Breast epithelium (tissue), 4 donors: ENCODE measurements around the gene MRPS10. TPM values are rescaled to one million over a fixed set of nuclear protein-coding genes. Genes with fewer than 3 reads are reported as not detected.
A peak's percentile ranks its signal among the peaks of the same experiment; 100 is the strongest.

Source experiments
- DNase-seq, 2 donors: peaks; one replicate each; pipeline ENCODE4 v3.0.0-alpha.2; 2019; ENCODE audit warnings: low spot score in 2 of 2
- H3K27ac ChIP-seq, 2 donors: fragments of 200-600 bp; sonication (generic) in 1 of 2; one replicate each; pipeline ENCODE4 v1.5.1; 2016 to 2019; ENCODE audit warnings: mild to moderate bottlenecking in 1 of 2
- H3K27me3 ChIP-seq, 2 donors: fragments of 200-600 bp; sonication (generic) in 1 of 2; one replicate each; pipeline versions ENCODE4 v1.5.1 to v1.6.0; 2017 to 2019; ENCODE audit warnings: control low read depth in 1 of 2, mild to moderate bottlenecking in 1 of 2
- H3K36me3 ChIP-seq: fragments of 200-600 bp; one replicate; pipeline ENCODE4 v1.5.1; 2019
- H3K4me1 ChIP-seq, 2 donors: fragments of 200-600 bp; sonication (generic); one replicate each; pipeline ENCODE4 v1.5.1; 2016 to 2019; ENCODE audit warnings: control low read depth in 1 of 2
- H3K4me3 ChIP-seq, 3 donors: fragments of 200-600 bp; sonication (generic); 1 replicate in 2 of 3; 2 replicates in 1 of 3; pipeline ENCODE4 v1.5.1; 2016 to 2019; ENCODE audit warnings: mild to moderate bottlenecking in 3 of 3, moderate library complexity in 2 of 3
- H3K9me3 ChIP-seq, 2 donors: fragments of 200-600 bp; sonication (generic) in 1 of 2; one replicate each; pipeline ENCODE4 v1.5.1; 2016 to 2019; ENCODE audit warnings: control low read depth in 1 of 2
- POLR2A ChIP-seq: fragments of 450-650 bp; IDR thresholded peaks from one replicate; pipeline ENCODE4 v1.6.1; 2016; ENCODE audit warnings: antibody characterized with exemption, mild to moderate bottlenecking, moderate library complexity
- POLR2AphosphoS5 ChIP-seq, 3 donors: sonication (generic); formaldehyde crosslinking; IDR thresholded peaks; one replicate each; pipeline ENCODE4 v1.6.1; 2017; ENCODE audit warnings: antibody characterized with exemption in 3 of 3
- intact Hi-C: fragments of 100-400 bp; cut with DNase I; formaldehyde crosslinking; loops from one replicate; pipeline ENCODE4 v1.15.1; 2023; ENCODE audit warnings: low total_unique reads
- total RNA-seq, 3 donors: library from RNA; depleted of rRNA; stranded (reverse); fragments of >200 nt; gene quantifications; one replicate each; pipeline ENCODE4 v1.1.0, GENCODE V29; 2016
- TF ChIP-seq, protein P1 (sequence below), 3 donors: fragments of 450-650 bp; IDR thresholded peaks; one replicate each; pipeline ENCODE4 v1.5.1; 2016 to 2017; ENCODE audit warnings: antibody characterized with exemption in 3 of 3, mild to moderate bottlenecking in 3 of 3, moderate library complexity in 3 of 3

MRPS10 gene
- total RNA-seq, 3 donors from 2014 or later, result 25.6 to 37.0 (median 33.4) TPM

DNA sequence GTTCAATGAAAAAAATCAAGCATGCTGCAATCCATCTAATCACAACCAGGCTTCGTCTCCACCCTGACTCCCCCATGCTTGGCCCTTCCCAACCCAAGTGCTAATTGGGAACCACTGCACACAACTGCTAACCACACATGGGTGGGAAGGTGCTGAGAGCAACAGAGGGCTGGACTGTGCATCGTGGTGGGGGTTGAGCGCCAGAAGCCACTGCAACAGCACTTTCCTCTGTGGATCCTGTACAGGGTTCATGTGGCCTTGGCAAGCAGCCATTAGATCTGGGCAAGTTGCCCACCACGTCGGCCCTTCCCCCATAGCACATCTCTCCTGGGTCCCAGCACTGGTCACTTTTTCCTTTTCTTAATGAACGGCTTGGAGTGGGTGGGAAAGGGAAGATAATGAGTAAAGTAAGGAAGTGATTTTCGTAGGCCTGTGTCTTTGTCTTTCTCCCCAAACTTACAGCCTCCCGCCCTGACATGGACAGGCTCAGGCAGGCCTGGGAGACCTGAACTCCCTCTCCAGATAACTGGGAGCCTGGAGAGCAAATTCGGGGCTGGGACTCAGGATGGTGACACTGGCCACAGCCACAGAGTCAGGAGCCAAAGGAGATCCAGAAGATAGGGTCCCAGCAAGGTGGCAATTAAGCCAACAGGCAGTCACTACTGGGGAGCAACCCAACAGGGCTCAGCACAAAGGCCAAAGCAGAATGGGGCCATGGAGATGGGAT is 34.4 kb upstream of the MRPS10 start:
- TF ChIP-seq POLR2AphosphoS5 (IDR thresholded peaks at IDR 0.05) (peak in 2 of 3 donors; percentile 14 to 55), POLR2A (no peak)
- TF ChIP-seq, protein P1, sequence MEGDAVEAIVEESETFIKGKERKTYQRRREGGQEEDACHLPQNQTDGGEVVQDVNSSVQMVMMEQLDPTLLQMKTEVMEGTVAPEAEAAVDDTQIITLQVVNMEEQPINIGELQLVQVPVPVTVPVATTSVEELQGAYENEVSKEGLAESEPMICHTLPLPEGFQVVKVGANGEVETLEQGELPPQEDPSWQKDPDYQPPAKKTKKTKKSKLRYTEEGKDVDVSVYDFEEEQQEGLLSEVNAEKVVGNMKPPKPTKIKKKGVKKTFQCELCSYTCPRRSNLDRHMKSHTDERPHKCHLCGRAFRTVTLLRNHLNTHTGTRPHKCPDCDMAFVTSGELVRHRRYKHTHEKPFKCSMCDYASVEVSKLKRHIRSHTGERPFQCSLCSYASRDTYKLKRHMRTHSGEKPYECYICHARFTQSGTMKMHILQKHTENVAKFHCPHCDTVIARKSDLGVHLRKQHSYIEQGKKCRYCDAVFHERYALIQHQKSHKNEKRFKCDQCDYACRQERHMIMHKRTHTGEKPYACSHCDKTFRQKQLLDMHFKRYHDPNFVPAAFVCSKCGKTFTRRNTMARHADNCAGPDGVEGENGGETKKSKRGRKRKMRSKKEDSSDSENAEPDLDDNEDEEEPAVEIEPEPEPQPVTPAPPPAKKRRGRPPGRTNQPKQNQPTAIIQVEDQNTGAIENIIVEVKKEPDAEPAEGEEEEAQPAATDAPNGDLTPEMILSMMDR (IDR thresholded peaks at IDR 0.05), result no peak
- intact Hi-C loops, result no loop called here
- H3K36me3 ChIP-seq, result no peaks in the 10 kb centered on the region

GRCh38 chr6:42251500-42251899 is 33.8 kb upstream of the MRPS10 start:
- TF ChIP-seq POLR2AphosphoS5 (IDR thresholded peaks at IDR 0.05) (no peak), POLR2A (no peak)
- TF ChIP-seq, protein P1 (IDR thresholded peaks at IDR 0.05), result no peak
- H3K27ac ChIP-seq, result peak overlapping the region in 1 of 2 donors; percentile 86
- intact Hi-C loops, result no loop called here
- no peak for DNase-seq
- no peak overlapping the region for H3K4me3 ChIP-seq
- no peaks in the 10 kb centered on the region for H3K9me3 ChIP-seq
- no peaks in the 10 kb centered on the region for H3K36me3 ChIP-seq
- H3K27me3 ChIP-seq, result no peaks in the 10 kb centered on the region
- H3K4me1 ChIP-seq, result peaks cover 0 to 5% of the 10 kb centered on the region in 2 donors

More for the DNA sequence above, 34.4 kb upstream of the MRPS10 start:
- no peak for DNase-seq
- H3K4me3 ChIP-seq, result peak overlapping the region in 1 of 3 donors; percentile 5
- H3K27ac ChIP-seq, result peak overlapping the region; percentile 54 to 86
- H3K4me1 ChIP-seq, result peaks cover 0 to 5% of the 10 kb centered on the region in 2 donors
- H3K27me3 ChIP-seq, result no peaks in the 10 kb centered on the region
- H3K9me3 ChIP-seq, result no peaks in the 10 kb centered on the region

DNA sequence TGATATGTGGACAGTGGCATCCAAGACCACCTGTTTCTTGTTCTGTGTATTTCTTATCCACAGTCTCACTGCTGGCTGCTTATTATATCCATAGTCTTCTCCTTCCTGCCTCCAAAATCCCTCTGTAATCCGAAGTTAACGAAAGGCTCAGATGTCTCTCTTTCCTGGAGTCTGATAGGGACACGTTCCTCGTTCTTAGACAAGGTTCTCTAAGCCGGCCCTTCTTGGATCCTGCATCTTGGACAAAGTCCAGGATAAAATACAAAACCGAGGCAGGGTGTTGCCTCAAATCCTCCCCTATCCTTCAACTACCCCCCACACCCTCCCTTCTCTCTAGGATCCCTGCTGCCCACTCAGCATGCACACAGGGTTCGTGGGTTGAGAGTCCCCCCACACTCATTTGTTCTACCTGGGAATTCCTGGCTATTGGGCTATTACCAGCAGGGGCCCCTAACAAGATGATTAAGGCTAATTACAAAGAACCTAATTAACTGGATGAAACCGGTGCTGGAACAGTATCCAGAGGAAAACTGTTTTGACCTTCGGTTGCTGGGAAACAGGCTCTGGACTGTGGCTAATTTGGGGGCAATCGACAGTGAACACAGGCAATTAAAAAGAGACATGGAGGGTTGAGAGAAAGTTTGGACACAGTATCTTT is 32.7 kb upstream of the MRPS10 start:
- Histone ChIP-seq H3K27me3 (no peaks in the 10 kb centered on the region), H3K27ac (peak overlapping the region in 1 of 2 donors; percentile 38), H3K9me3 (no peaks in the 10 kb centered on the region), H3K4me1 (peaks cover 0 to 5% of the 10 kb centered on the region in 2 donors), H3K4me3 (no peak overlapping the region), H3K36me3 (no peaks in the 10 kb centered on the region)
- TF ChIP-seq POLR2A (no peak), POLR2AphosphoS5 (IDR thresholded peaks at IDR 0.05) (no peak)
- TF ChIP-seq, protein P1 (IDR thresholded peaks at IDR 0.05), result no peak
- intact Hi-C loops, result no loop called here
- no peak for DNase-seq

- Histone ChIP-seq H3K9me3 (no peaks in the 10 kb centered on the region), H3K4me1 (peaks cover 0 to 5% of the 10 kb centered on the region in 2 donors), H3K4me3 (no peak overlapping the region), H3K27me3 (no peaks in the 10 kb centered on the region), H3K27ac (peak overlapping the region in 1 of 2 donors; percentile 43), H3K36me3 (no peaks in the 10 kb centered on the region)
- intact Hi-C loops, result no loop called here
- no peak for DNase-seq
- TF ChIP-seq POLR2A (no peak), POLR2AphosphoS5 (IDR thresholded peaks at IDR 0.05) (no peak)
- TF ChIP-seq, protein P1 (IDR thresholded peaks at IDR 0.05), result no peak
Measured at GRCh38 chr6:42249279-42249678, 31.6 kb upstream of the MRPS10 start.

DNA sequence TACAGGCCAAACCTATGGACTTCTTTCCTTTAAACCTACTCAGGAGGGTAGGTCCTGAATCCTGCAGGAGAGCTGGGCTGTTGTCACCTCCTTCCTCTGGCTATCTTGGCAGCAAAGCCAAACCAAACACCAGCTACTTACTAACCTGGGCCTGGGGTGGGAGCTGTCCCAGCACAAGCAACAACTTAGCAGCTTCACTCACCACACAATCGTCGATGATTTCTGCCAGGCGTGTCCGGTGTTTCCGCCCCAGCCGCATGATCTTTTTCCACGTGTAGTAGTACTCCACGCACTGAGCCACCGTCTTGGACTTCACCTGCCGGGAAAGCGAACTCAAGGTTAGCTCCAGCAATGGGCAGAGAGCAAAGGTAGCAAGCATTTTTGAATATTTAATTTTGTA is 25.4 kb upstream of the MRPS10 start:
- TF ChIP-seq POLR2A (no peak), POLR2AphosphoS5 (IDR thresholded peaks at IDR 0.05) (no peak)
- TF ChIP-seq, protein P1 (IDR thresholded peaks at IDR 0.05), result no peak
- DNase-seq, result peak in 1 of 2 donors; percentile 70
- H3K27me3 ChIP-seq, result no peaks in the 10 kb centered on the region
- H3K36me3 ChIP-seq, result no peaks in the 10 kb centered on the region
- H3K4me1 ChIP-seq, result no peaks in the 10 kb centered on the region
- H3K9me3 ChIP-seq, result no peaks in the 10 kb centered on the region
- intact Hi-C loops, result no loop called here
- no peak overlapping the region for H3K27ac ChIP-seq
- H3K4me3 ChIP-seq, result no peak overlapping the region
